Measurements from ENCODE around the gene ABCD4.

ABCD4 gene

DNA sequence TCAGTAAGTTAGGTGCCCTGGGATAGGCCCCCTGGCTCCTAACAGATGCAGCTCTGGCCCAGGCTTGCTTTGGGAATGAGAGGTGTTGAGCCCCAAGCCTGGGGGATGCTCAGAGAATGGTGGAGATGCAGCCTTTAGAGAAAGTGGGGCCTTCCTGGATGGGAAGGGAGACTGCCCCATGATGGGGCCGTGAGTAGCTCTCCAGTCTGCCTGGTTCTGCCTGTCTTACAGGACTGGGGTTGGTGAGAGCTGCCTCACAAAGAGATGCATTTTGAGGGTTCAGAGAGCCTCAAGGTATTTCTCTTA is 45.0 kb upstream of the ABCD4 start:
- Histone ChIP-seq H3K9me3 (ENCODE audit: low read length) (no peaks in the 10 kb centered on the region), H3K9ac (ENCODE audit: low read length) (no peak overlapping the region), H3K9me2 (ENCODE audit: low read depth, low read length) (no peaks in the 10 kb centered on the region), H3K4me1 (ENCODE audit: insufficient read depth, low read length, severe bottlenecking) (no peaks in the 10 kb centered on the region), H3F3A (ENCODE audit: insufficient read depth, low read length) (no peaks in the 10 kb centered on the region), H3K36me3 (ENCODE audit: insufficient read depth, low read length) (no peaks in the 10 kb centered on the region), H4K20me1 (ENCODE audit: insufficient read depth, low read length) (no peaks in the 10 kb centered on the region), H3K27me3 (ENCODE audit: insufficient read depth, low read length) (no peaks in the 10 kb centered on the region; the same call in 1 of the 2 replicates), H3K4me3 (ENCODE audit: low read depth, low read length, poor library complexity, severe bottlenecking) (no peak overlapping the region), H3K27ac (ENCODE audit: low read depth, low read length, poor library complexity, severe bottlenecking) (no peak overlapping the region), H3K79me2 (ENCODE audit: insufficient read depth, low read length) (no peaks in the 10 kb centered on the region), H2AFZ (ENCODE audit: low read length) (no peak overlapping the region), H3K4me2 (ENCODE audit: low read length) (no peak overlapping the region)
- TF ChIP-seq EZH2 (IDR thresholded peaks at IDR 0.05; ENCODE audit: borderline replicate concordance, low read length) = no peak
- TF ChIP-seq, protein P1, sequence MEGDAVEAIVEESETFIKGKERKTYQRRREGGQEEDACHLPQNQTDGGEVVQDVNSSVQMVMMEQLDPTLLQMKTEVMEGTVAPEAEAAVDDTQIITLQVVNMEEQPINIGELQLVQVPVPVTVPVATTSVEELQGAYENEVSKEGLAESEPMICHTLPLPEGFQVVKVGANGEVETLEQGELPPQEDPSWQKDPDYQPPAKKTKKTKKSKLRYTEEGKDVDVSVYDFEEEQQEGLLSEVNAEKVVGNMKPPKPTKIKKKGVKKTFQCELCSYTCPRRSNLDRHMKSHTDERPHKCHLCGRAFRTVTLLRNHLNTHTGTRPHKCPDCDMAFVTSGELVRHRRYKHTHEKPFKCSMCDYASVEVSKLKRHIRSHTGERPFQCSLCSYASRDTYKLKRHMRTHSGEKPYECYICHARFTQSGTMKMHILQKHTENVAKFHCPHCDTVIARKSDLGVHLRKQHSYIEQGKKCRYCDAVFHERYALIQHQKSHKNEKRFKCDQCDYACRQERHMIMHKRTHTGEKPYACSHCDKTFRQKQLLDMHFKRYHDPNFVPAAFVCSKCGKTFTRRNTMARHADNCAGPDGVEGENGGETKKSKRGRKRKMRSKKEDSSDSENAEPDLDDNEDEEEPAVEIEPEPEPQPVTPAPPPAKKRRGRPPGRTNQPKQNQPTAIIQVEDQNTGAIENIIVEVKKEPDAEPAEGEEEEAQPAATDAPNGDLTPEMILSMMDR (IDR thresholded peaks at IDR 0.05; ENCODE audit: low read length) = no peak

- Histone ChIP-seq H3K9ac (ENCODE audit: low read length) (no peak overlapping the region), H3K27me3 (ENCODE audit: insufficient read depth, low read length) (no peaks in the 10 kb centered on the region; the same call in 1 of the 2 replicates), H3K36me3 (ENCODE audit: insufficient read depth, low read length) (no peaks in the 10 kb centered on the region), H3F3A (ENCODE audit: insufficient read depth, low read length) (no peaks in the 10 kb centered on the region), H3K9me3 (ENCODE audit: low read length) (no peaks in the 10 kb centered on the region), H3K4me2 (ENCODE audit: low read length) (no peak overlapping the region), H4K20me1 (ENCODE audit: insufficient read depth, low read length) (no peaks in the 10 kb centered on the region), H2AFZ (ENCODE audit: low read length) (no peak overlapping the region), H3K4me3 (ENCODE audit: low read depth, low read length, poor library complexity, severe bottlenecking) (no peak overlapping the region), H3K27ac (ENCODE audit: low read depth, low read length, poor library complexity, severe bottlenecking) (no peak overlapping the region), H3K4me1 (ENCODE audit: insufficient read depth, low read length, severe bottlenecking) (no peaks in the 10 kb centered on the region), H3K79me2 (ENCODE audit: insufficient read depth, low read length) (no peaks in the 10 kb centered on the region), H3K9me2 (ENCODE audit: low read depth, low read length) (no peaks in the 10 kb centered on the region)
- TF ChIP-seq, protein P1 (IDR thresholded peaks at IDR 0.05; ENCODE audit: low read length) = no peak
- TF ChIP-seq EZH2 (IDR thresholded peaks at IDR 0.05; ENCODE audit: borderline replicate concordance, low read length) = no peak
Measured at GRCh38 chr14:74347097-74347794, 44.5 kb upstream of the ABCD4 start.

DNA sequence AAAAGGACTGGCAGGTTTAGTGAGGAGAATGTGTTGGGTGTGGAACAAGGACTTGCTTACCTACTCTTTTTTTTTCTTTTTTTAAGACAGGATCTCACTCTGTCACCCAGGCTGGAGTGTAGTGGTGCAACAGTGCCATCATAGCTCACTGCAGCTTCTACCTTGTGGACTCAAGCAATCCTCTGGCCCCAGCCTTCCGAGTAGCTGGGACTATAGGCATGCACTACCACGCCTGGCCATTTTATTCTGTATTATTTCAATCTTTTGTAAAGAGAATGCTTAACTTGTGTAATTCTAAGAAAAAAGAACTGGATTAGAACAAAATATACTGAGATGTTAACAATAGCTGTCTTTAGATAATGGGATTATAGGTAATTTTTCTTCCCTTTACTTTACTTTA is 43.6 kb upstream of the ABCD4 start:
- Histone ChIP-seq H3K27ac (ENCODE audit: low read depth, low read length, poor library complexity, severe bottlenecking) (no peak overlapping the region), H4K20me1 (ENCODE audit: insufficient read depth, low read length) (no peaks in the 10 kb centered on the region), H2AFZ (ENCODE audit: low read length) (no peak overlapping the region), H3K36me3 (ENCODE audit: insufficient read depth, low read length) (no peaks in the 10 kb centered on the region), H3K9me2 (ENCODE audit: low read depth, low read length) (no peaks in the 10 kb centered on the region), H3K4me2 (ENCODE audit: low read length) (no peak overlapping the region), H3K4me1 (ENCODE audit: insufficient read depth, low read length, severe bottlenecking) (no peaks in the 10 kb centered on the region), H3F3A (ENCODE audit: insufficient read depth, low read length) (no peaks in the 10 kb centered on the region), H3K9me3 (ENCODE audit: low read length) (no peaks in the 10 kb centered on the region), H3K4me3 (ENCODE audit: low read depth, low read length, poor library complexity, severe bottlenecking) (no peak overlapping the region), H3K27me3 (ENCODE audit: insufficient read depth, low read length) (peaks cover 4% of the 10 kb centered on the region; the same call in 1 of the 2 replicates), H3K79me2 (ENCODE audit: insufficient read depth, low read length) (no peaks in the 10 kb centered on the region), H3K9ac (ENCODE audit: low read length) (no peak overlapping the region)
- no peak for TF ChIP-seq EZH2 (IDR thresholded peaks at IDR 0.05; ENCODE audit: borderline replicate concordance, low read length)
- TF ChIP-seq, protein P1 (IDR thresholded peaks at IDR 0.05; ENCODE audit: low read length) = no peak

Data from OCI-LY1 (cell line).